ENCODE data around the gene LAMB2. TPM values are rescaled to one million over a fixed set of nuclear protein-coding genes. Genes with fewer than 3 reads are reported as not detected.

The LAMB2 gene
- total and polyA plus RNA-seq, 10 donors, result 97.7 to 376 (median 274) TPM

DNA sequence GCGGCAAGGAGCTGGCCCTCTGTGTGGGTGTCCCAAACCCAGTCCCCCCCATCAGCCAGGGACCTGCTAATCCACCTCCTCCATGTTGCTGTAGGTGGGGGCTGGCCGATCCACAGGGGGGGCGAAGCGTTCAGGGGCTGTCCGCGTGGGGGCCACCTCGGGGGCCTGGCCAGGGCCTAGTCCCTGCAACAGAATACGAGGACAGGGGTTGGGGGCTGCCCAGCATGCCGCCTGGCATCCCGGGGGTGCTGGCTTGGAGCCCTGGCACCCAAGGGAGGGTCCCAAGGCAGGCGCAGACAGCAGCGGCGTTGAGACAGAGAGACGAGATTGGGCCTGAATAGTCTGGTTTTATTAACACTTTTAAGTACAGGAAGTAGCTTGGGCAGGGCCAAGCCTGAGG, 24.5 kb downstream of the LAMB2 start:
- Histone ChIP-seq H3K27ac (peak overlapping the region in 3 of 8 donors; percentile 3 to 35 (median 15)), H3K4me3 (no peak overlapping the region), H3K4me1 (peaks cover 16 to 36% (median 23%) of the 10 kb centered on the region in 6 donors), H3K36me3 (peaks cover 9 to 72% (median 60%) of the 10 kb centered on the region in 6 donors), H3K27me3 (replicated peaks in 1 of 7) (no peaks in the 10 kb centered on the region), H3K9me3 (no peaks in the 10 kb centered on the region)
- DNase-seq, result no peak
- intact Hi-C loops (cut with DNase I; ENCODE audit: low total_unique reads), result loop anchor here (10.0 kb wide), 1 partner anchor 84 kb away; the partner anchor contains the start of genes IMPDH2 and NDUFAF3
- WGBS, 5 donors, result 73 to 86% (median 82%) methylated on average over 13 to 14 of the region's 14 CpGs
- TF ChIP-seq, protein P1, sequence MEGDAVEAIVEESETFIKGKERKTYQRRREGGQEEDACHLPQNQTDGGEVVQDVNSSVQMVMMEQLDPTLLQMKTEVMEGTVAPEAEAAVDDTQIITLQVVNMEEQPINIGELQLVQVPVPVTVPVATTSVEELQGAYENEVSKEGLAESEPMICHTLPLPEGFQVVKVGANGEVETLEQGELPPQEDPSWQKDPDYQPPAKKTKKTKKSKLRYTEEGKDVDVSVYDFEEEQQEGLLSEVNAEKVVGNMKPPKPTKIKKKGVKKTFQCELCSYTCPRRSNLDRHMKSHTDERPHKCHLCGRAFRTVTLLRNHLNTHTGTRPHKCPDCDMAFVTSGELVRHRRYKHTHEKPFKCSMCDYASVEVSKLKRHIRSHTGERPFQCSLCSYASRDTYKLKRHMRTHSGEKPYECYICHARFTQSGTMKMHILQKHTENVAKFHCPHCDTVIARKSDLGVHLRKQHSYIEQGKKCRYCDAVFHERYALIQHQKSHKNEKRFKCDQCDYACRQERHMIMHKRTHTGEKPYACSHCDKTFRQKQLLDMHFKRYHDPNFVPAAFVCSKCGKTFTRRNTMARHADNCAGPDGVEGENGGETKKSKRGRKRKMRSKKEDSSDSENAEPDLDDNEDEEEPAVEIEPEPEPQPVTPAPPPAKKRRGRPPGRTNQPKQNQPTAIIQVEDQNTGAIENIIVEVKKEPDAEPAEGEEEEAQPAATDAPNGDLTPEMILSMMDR (IDR thresholded peaks at IDR 0.05 in 8 of 11, conservative IDR thresholded peaks at IDR 0.05 in 3 of 11), result no peak
- TF ChIP-seq POLR2AphosphoS5 (IDR thresholded peaks at IDR 0.05), result no peak
- no peak for TF ChIP-seq POLR2A (IDR thresholded peaks at IDR 0.05)

DNA sequence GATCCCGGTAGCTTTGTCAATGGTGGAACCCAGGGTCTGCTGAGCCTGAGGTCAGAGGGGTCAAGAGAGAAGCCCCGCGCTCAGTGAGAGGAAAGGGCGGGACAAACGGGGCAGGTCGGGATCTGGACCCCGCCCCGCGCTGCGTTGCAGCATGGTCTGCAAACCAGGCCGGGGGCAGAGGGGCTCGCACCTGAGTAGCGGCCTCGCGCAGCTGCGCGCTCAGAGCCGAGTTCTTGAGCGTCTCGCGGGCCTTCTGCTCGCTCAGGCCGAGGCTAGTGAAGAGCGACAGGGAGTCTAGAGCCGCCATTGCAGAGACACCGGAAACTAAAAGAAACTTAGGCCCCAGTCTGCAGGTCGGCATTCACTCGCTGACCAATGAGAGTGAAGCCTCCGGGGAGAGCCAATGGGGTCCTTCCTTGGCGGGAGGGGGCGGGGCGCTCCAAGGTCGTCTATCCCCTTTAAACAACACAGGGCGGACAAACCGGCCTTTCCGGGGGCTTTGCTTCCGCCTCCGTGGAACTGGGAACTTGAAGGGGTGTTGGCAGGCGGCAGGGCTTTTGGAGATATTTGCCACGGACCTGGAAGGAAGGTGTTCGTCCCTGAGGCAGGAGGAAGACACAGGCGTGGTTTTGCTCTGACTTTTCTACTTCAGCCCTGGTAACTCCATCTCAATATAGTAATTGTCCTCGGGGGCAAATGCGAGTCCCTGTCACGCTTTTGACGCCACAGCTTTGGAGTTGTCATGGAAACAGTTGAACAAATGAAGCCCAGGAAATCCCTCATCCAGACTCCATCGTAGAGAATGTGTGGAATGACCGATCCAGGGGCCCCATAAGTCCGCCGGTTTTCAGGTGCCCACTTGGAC, 28.2 kb downstream of the LAMB2 start, which contains the start of gene QARS1:
Gene QARS1, minus strand, starts transcription at position 331 of the 865 bp plus-strand sequence. Its CDS starts 24 bp downstream, at position 307.
- H3K36me3 ChIP-seq, result peaks cover 9 to 72% (median 55%) of the 10 kb centered on the region in 6 donors
- H3K4me3 ChIP-seq, result peak within 1 kb of the TSS; percentile 84 to 97 (median 92)
- WGBS, 5 donors, result 1 to 4% (median 3%) methylated on average over 31 to 50 of the region's 50 CpGs
- intact Hi-C loops (cut with DNase I; ENCODE audit: low total_unique reads), result loop anchor here (10.0 kb wide), 1 partner anchor 80 kb away; the partner anchor contains the start of genes IMPDH2 and NDUFAF3
- TF ChIP-seq POLR2AphosphoS5 (IDR thresholded peaks at IDR 0.05) (peak; percentile 81 to 90 (median 82)), POLR2A (IDR thresholded peaks at IDR 0.05) (no peak)
- DNase-seq, result peak; percentile 95
- no peaks in the 10 kb centered on the region for H3K27me3 ChIP-seq (replicated peaks in 1 of 7)
- H3K4me1 ChIP-seq, result peaks cover 16 to 46% (median 27%) of the 10 kb centered on the region in 6 donors
- H3K9me3 ChIP-seq, result no peaks in the 10 kb centered on the region
- peak within 1 kb of the TSS; percentile 79 to 94 (median 90) for H3K27ac ChIP-seq

DNA sequence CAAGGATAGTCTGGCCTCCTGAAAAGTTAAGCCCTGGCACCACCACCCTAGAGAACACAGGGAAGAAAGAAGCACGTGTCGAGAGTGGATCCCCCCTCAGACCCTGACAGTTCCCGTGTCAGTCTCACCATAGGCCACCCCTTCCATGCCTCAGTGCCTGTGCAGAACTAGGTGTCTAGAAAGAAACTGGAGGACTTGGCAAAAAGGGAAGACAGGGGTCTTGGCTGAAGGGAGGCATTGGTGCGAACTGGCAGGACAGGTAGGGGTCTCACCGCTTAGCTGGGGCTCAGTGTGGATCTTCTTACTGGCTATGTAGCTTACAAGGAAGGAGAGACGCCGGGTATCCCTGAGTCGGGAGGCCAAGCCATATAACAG, 28.8 kb downstream of the LAMB2 start:
- no peak for DNase-seq
- peaks cover 16 to 45% (median 27%) of the 10 kb centered on the region in 6 donors for H3K4me1 ChIP-seq
- H3K9me3 ChIP-seq, result no peaks in the 10 kb centered on the region
- peaks cover 6 to 72% (median 55%) of the 10 kb centered on the region in 6 donors for H3K36me3 ChIP-seq
- WGBS, 5 donors, result 2 to 7% (median 5%) methylated on average over 8 of the region's 8 CpGs
- no peaks in the 10 kb centered on the region for H3K27me3 ChIP-seq (replicated peaks in 1 of 7)
- H3K27ac ChIP-seq, result peak overlapping the region; percentile 79 to 94 (median 90)
- peak overlapping the region; percentile 84 to 97 (median 92) for H3K4me3 ChIP-seq
- no peak for TF ChIP-seq POLR2AphosphoS5 (IDR thresholded peaks at IDR 0.05)
- no peak for TF ChIP-seq POLR2A (IDR thresholded peaks at IDR 0.05)
- TF ChIP-seq, protein P1 (IDR thresholded peaks at IDR 0.05 in 8 of 11, conservative IDR thresholded peaks at IDR 0.05 in 3 of 11), result no peak
- intact Hi-C loops (cut with DNase I; ENCODE audit: low total_unique reads), result loop anchor here (10.0 kb wide), 1 partner anchor 79 kb away; the partner anchor contains the start of genes IMPDH2 and NDUFAF3

DNA sequence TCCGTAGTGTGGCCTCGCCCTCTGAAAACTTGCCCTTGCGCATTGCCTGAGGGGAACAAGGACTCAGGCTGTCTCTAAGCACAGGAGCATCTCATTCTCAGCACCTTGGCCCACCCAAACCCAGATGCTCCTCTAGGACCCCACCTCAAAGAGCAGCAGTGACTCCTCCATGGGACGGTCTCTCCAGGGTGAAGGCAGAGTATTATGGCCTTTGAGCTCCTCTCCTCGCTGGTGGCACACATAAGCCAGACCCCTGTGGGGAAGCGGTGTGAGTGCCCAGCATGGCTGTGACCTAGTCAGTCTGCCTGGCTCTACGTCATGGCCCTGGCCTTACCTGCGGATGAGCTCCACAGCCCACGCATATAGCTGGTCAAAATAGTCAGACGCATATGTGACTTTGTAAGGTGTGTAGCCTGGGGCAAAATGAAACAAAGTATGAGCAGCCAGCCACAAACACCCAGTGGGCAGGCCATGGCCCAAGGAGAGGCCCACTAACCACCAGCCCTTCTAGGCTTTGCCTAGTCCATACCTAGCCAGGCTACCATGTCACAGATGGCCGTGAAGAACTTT, 32.7 kb downstream of the LAMB2 start:
- TF ChIP-seq POLR2AphosphoS5 (IDR thresholded peaks at IDR 0.05) (peak in 1 of 3 donors; percentile 4), POLR2A (IDR thresholded peaks at IDR 0.05) (no peak)
- intact Hi-C loops (cut with DNase I; ENCODE audit: low total_unique reads), result loop anchor here (10.0 kb wide), 1 partner anchor 75 kb away; the partner anchor contains the start of genes IMPDH2 and NDUFAF3
- Histone ChIP-seq H3K36me3 (peaks cover 6 to 82% (median 54%) of the 10 kb centered on the region in 6 donors), H3K27ac (no peak overlapping the region), H3K4me3 (no peak overlapping the region), H3K9me3 (no peaks in the 10 kb centered on the region), H3K4me1 (peaks cover 13 to 29% (median 20%) of the 10 kb centered on the region in 6 donors), H3K27me3 (replicated peaks in 1 of 7) (no peaks in the 10 kb centered on the region)
- WGBS, 5 donors, result 91 to 97% (median 95%) methylated on average over 10 to 11 of the region's 11 CpGs
- DNase-seq, result peak; percentile 61
